Measurements from ENCODE around the gene DHFR.

The DHFR gene

DNA sequence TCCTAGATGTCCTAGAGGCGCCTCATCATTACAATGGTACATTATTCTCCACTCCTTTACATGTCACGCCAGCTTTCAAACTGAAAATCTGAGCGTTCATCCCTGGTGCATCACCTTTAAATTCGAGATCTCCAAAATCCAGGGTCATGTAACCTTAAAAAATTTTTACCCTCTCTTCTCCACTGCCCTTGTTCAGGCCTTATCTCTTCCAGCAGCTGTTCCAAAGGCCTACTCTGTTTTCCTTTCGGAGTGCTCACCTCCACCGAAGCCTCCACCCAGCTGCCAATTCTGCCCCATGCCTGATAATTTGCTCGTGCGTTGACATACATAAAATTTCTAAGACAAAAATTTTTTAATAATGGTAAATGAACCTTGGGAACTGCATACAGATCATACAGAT lies 1.3 kb downstream of the DHFR start:
- DNase-seq: no peak

DNA sequence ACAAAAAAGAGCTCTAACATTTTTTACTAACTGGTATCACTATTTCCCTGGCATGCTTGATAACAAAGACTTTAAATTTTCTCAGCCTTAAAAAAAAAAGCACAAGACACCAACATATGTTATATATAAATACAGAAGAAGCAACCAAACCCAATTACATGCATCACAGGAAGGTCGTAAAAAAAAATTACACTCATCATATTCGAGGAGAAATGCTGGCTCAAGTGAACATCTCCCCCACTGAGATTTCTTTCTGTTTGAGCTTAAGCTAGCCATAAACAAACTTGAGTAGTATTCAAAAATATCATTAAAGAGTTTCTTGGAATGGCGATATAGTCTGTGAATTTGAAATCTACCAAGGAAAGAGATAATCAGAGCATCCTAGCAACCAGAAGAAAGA lies 7.9 kb downstream of the DHFR start:
- no peak for DNase-seq

DNA sequence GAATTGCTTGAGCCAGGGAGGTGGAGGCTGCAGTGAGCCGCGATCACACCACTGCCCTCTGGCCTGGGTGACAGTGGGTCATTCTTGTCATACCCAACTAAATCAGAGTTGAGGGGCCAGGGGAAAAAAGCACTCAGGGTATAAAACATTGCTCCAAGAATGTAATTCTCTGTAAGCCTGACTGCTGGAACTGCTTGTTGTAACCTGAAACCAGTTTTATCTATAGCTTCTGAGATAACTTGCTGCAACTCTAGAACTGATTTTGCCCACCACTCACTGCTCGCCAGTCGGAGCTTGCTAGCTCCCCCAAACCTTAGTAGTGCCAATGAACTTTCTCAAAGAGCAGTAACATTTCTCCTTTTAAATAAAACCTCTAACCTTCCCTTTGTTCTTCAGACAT lies 9.9 kb downstream of the DHFR start:
- no peak for DNase-seq

DNA sequence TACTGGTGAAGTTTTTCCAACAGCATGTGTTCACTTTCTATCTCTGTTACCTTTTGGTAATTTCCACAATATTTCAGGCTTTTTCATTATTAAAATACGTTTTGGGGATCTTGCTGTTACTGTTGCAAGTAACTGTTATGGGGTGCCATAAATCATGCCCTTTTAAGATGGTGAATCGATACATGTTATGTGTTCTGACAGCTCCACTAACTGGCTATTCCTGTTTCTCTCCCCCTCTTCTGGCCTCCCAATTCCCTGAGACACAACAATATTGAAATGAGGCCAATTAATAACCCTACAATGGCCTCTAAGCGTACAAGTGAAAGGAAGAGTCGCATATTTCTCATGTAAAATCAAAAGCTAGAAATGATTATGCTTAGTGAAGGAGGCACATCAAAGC lies 13.4 kb downstream of the DHFR start:
- no peak for DNase-seq

DNA sequence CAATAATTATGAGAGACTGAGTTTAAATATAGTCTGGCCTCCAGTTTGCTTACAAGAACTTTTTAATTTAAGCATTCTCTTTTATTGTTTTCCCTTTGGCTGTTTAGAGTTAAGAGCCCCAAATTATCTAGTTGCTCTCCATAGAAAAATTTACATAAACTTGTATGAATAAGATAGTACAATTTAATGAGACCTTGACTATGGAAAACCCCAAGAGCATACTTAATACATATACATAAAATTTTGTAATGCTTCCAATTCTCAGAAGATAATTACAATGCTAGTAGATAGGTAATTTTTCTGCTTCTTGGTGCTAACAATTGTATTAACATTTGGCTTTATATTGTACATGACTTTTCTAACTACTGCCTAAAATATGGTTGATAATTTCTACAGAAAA lies 20.6 kb downstream of the DHFR start:
- no peak for DNase-seq

DNA sequence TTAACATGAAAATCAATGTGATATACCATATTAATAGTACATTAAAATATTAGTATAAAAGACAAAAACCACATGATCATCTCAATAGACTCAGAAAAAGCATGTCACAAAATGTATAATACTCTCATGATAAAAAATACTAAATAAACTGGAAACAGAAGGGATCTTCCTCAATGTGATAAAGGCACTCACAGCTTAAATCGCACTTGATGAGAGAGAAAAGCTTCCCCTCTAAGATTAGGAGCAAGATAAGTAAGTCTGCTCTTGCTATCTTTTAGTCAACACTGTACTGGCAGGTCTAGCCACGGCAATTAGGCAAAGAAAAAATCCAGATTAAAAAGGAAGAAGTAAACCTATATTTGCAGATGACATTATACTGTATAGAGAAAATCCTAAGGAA lies 22.1 kb downstream of the DHFR start:
- DNase-seq: no peak

DNA sequence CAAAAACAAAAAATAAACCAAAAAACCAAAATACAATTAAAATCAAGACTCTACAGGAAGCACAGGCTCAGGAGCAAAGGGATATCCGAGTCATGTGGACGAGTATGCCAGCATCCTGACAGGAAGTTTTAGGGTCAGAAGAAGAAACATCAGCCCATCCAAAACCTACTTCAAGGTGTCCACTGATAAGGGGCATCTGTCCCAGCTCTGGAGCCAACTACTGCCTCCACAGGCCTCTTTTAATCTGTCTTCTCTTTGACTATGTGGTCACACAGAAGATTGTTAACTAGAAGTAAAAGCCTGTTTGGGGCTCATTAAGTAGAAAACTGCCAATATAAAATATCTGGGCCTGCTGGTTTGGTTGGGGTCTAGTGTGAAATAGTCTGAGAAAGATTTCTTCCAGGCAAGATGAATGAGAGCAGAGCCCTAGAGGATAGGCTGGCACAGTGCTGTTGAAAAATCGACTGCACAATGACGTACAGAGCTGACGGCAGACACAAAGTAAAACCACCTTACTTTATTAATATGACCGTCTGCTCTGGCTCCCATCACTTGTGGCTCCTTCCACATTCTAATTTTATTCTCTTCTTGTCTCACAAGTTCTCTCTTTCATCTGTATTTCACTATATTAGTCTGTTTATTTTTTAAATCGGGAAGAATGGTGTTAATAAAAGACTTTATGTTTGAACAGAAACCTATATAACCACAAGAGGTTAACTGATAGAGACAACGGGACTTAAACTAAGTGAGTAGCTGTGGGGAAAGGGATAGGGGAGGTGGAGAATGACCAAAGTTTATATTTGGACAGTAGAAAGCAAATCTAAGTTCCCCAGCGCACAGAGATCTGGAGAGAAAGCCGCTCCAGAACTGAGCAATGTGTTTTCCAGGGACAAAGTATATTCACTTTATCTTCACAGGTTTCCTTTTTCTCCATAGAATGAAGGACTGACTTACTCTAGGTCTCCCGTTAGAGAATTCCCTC lies 23.2 kb downstream of the DHFR start:
- no peak for DNase-seq

DNA sequence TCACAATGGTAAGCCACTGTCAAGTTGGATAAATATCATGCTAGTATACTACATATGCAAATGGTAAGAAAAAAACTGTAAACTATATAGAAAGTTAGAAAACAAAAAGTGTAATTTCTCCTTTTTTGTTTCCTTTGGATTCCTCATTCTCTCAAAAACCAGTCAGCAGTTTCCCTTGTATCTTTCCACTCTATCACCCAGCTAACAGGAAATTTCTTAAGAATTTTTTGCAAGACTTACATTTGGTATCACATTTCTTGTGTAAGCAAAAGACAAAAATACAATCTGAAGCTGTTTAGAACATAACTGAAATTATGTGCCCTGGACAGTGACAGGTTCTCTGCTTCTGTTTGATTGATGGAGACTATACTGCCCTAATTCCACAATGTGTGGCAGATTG lies 25.5 kb downstream of the DHFR start:
- DNase-seq: no peak

DNA sequence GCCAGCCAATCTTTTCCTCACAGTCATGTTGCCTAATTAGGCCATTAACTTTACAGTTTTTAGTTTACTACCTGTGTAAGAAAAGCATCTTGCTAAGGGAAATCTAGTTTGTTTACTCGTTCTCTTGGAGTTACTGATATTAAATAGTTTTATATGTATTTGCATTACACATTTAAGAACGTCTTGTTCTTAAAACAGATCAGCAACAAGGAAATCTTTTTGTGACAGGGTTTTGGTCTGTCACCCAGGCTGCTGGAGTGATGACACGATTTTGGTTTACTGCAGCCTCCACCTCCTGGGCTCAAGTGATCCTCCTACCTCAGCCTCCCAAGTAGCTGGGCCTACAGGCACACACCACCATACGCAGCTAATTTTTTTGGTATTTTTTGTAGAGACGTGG lies 29.6 kb downstream of the DHFR start:
- no peak for DNase-seq

DNA sequence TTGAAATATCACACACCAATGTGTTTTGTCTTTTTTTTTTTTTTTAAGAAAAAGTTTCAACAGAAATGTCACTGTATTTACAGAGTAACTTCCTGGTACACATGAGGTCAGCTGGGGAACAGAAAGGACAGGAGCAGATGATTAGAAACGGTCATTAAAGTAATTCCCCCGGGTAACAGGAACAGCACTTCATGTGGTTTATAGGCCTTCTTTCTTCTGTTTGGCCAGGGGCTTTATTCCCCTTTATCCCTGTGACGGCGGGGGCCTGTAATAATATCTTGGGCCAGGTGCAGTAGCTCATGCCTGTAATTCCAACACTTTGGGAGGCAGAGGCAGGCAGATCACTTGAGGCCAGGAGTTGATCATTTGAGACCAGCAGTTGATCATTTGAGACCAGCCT lies 30.8 kb downstream of the DHFR start:
- DNase-seq: no peak

DNA sequence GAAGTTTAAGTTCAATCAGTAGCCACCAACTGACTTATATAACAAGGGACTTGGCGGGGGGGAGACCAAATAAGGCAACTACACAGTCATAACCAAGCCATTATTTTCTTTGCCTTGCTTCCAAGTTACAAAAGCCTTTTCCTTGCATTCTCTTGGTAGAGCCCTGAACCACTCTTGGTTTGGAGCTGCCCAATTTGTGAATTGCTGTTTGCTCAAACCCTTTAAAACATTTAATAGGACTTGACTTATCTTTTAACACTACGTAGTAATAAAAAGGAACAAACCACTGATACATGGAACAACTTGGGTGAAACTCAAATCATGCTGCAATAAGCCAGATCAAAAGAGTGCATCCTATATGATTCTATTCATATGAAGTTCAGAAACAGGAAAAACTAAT lies 32.0 kb downstream of the DHFR start:
- no peak for DNase-seq

DNA sequence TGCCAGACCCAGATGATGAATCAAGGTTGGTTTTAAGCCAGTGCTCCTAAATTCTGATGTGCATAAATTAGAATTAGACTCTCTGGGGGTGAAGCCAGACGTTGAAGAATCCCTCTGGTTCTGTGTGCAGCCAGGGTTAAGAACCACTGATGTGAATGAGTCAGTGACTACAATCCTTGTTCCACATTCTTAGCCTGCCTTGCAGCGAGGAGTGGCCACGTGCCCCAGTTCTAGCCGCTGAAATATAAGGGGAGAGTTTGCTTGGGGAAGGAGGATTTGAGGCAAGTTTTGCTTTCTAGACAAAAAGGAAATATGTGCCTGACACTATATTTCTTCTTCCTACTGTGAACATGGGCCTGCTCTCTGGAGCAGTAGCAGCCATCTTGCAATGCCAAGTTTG lies 34.6 kb downstream of the DHFR start:
- no peak for DNase-seq

DNA sequence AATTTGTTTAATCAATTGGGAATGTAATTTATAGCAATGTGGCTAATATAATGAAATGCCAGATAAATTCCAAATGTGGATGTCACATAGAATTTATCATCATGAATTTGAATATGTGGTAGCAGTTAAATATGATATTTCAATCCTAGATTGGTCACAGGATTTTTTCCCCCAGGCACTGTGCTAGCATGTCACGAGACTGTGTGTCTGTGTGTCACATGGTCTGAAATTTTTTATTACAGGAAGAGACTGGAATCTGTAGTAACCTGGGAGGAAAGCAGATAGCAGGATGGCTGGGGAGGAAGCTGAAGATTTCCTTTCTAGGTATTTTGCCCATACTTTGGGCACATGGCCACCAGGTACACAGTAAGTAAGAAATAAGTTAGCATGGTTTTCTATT lies 35.7 kb downstream of the DHFR start:
- no peak for DNase-seq

DNA sequence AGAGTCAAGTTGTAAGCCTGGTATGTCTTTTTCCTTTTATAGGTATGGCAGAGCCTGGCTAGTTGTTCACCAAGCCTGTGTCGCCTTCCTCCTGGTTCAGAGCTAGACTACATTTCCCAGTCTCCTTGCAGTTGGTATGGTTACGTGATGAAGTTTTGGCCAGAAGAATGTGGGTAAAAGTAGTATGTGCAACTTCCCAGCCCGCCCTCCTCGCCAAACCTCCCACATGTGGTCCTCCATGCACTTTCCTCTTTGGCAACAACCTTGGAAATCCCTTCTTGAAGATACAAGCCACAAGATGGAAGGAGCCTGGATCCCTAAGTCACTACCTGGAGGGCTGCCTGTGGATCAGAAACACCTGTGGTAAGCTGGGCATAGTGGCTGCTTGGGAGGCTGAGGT lies 36.3 kb downstream of the DHFR start:
- DNase-seq: no peak

DNA sequence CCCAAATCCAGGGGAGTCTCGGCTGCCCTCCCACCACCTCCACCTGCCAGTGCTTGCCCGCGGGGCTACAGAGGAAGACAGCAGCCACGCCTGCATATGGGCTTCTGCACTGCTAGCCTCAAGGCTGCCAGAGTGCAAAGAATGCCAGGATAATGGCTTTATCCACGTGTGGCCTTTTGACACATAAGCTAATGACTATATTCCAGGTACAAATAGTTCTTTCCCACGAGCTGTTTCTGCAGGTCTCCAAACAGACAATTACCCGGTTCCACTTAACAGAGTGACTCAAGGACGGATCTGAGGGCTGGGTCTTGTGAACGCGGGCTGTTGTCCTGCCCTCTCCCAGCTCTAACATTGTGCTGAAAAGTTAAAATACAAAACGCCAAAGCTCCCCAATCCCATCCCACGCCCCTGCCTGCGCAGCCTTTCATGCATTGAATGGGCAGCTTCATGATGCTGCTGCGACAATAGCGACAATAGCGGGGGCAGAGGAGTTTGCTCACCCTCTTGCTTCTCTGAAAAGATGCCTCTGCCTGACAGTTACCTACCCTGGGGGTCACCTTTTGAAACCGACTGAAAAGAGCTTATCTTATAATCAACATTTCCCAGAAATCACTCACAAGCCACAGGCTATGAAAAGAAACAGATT lies 39.4 kb downstream of the DHFR start:
- DNase-seq: no peak

DNA sequence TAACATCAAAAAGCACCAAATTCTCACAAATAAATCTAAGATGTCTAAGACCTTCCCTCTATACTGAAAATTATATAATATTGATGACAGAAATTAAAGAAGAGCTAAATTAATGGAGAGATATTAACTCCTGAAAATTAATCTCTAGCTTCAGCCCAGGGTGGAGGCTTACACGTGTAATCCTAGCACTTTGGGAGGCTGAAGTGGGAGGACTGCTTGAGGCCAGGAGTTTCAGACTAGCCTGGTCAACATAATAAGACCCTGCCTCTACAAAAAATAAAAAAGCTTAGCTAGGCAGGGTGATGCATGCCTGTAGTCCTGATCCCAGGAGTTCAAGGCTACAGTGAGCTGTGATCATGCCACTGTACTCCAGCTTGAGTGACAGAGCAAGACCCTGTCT lies 45.1 kb downstream of the DHFR start:
- no peak for DNase-seq

DNA sequence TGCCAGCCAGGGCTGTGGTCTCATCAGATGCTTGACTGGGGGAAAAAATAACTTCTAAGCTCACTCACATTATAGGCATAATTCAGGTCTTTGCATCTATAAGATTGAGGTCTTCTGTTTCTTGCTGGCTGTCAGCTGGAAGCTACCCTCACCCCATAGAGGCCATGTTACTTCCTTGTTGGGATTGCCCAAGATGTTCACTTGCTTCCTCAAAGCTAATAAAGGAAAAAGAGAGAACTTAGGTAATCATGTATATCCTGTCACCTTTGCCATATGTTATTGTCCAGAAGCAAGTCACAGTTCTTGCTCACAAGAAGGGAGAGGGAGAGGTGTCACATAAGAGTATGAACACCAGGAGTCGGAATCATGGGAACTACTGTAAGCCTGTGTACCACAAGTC lies 46.1 kb downstream of the DHFR start:
- no peak for DNase-seq

DNA sequence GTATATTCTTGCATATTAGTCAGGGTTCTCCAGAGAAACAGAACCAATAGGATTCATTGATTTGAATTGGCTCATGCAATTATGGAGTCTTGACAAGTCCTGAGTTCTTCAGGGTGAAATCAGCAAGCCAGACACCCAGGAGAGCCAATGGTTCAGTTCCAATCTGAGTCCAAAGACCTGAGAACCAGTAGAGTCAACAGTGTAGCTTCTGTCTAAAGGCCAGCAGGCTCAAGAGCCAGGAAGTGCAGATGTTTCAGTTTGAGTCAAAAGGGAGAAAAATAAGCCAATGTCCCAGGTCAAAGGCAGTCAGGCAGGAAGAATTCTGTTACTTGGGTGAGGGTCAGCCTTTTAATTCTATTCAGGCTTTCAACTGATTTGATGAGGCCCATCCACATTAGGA lies 47.0 kb downstream of the DHFR start:
- DNase-seq: no peak

DNA sequence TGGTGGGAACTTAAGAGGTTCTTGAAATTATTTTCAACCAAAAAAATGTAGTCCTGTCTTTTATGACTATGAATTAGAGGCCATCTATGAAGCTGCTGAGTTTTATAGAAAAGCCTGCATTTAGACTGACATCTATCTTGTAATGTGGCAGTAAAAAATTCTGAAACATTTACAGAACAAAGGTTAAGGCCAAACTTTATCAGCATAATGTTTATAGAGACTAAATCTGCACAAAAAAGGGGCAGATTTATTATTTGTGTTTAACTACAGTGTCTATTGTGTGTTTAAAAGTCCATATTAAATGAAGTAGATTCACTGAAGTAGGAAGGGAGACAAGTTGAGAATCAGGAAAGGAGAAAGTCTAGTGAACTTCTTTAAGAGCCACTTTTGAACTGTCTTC lies 47.4 kb downstream of the DHFR start:
- no peak for DNase-seq

DNA sequence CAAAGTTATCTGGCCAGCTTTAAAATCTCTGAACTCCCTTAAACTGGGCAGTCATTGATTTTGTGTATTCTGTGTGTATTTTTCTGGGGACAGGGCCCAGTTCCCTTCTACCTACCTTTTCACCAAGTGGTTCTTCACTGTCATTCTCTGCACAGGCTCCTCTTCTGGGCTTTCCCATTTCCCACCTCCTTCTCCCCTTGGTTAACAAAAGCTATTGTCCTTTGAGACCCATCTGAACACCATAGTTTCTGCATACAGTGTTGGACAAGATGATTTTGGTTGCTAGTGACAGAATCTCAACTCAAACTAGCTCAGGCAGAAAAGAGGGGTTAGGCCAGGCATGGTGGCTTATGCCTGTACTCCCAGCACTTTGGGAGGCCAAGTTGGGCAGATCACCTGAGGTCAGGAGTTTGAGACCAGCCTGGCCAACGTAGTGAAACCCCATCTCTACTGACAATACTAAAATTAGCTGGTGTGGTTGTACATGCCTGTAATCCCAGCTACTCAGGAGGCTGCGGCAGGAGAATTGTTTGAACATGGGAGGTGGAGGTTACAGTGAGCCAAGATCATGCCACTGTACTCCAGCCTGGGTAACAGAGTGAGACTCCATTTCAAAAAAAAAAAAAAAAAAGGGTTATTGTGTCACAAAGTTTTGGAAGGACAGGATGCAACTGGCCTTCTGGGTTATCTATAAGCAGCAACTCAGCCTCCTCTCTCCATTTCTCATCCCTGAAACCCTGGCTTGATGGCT lies 53.7 kb downstream of the DHFR start:
- no peak for DNase-seq

DNA sequence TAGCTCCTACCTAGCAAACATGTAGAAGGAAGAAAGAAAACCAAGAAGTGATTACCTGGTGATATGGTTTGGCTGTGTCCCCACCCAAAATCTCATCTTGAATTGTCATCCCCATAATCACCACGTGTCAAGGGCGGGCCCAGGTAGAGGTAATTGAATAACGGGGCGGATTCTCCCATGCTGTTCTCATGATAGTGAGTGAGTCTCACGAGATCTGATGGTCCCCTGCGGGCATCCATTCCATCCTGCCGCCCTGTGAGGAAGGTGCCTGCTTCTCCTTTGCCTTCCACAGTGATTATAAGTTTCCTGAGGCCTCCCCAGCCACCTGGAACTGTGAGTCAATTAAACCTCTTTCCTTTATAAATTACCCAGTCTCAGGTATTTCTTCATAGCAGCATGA lies 57.3 kb downstream of the DHFR start:
- DNase-seq: no peak

DNA sequence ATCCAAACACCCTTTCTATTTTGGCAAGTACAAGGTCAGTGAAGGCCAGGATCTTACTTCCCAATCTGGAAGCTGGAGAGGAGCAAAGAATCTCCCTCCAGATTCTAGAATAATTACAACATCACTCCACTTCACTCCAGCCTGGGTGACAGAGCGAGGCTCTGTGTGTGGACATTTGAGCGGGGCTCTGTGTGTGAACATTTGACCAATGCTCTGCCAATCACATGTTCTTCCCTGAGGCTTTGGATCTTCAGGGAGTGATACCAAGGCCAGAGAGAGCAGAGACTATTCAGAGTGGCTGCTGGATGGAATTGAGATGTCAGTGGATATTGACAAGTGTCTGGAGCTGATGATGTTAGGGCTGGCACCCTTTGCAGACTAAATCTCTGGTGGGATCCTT lies 60.0 kb downstream of the DHFR start:
- no peak for DNase-seq

DNA sequence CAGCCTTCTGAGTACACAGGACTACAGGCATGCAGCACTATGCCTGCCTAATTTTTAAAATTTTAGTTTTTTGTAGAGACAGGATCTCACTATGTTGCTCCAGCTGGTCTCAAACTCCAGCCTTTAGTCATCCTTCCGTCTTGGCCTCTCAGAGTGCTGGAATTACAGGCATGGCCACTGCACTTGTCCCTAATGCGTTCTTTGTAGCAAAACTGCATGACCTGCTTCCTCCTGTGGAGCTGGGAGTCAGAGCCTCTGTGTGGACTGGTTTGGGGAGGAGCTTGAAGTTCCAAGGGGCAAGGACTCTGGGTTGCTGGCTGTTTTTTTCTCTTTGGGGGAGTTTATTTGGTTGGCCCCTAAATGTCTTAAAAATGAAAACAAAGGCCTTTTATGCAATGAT lies 62.0 kb downstream of the DHFR start:
- DNase-seq: no peak

DNA sequence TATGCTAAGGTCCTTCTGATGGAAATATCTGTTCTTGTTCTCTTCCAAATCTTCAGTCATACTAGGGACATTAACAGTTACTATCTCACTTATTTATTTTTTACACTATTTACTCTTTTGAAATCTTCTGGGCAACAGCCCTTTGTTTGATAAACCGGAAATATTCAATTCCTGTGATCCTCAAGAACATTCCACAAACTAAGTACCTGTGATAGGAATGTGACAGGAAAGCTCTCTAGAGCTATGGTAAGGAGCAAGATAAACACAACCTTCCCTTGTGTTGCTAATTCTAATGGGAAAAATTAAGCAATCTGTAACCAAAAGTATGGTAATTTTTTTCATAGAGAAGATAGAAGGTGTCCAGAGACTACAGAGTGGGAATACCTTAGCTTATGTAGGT lies 62.7 kb downstream of the DHFR start:
- DNase-seq: no peak
